Trophoblast cell (in vitro differentiated cells and primary cell): ENCODE measurements around the gene RAC2.

Experiments used
- DNase-seq, 2 donors: peaks; one replicate each; pipeline ENCODE4 v3.0.0-alpha.2; 2016
- H2AFZ ChIP-seq: 2 replicates; pipeline ENCODE4 v1.6.1; 2013; ENCODE audit warnings: low read length, moderate library complexity, mild to moderate bottlenecking; ENCODE audit not compliant: insufficient read depth, poor library complexity
- H2AK5ac ChIP-seq: 2 replicates; pipeline ENCODE4 v1.6.1; 2013; ENCODE audit warnings: mild to moderate bottlenecking, low read length
- H2BK120ac ChIP-seq: 2 replicates; pipeline ENCODE4 v1.6.1; 2013; ENCODE audit warnings: low read length, mild to moderate bottlenecking, moderate library complexity; ENCODE audit not compliant: insufficient read depth, poor library complexity
- H2BK12ac ChIP-seq: 2 replicates; pipeline ENCODE4 v1.6.1; 2013; ENCODE audit warnings: mild to moderate bottlenecking, low read length, moderate library complexity
- H2BK5ac ChIP-seq: 2 replicates; pipeline ENCODE4 v1.6.1; 2013; ENCODE audit warnings: low read length, low read depth, moderate library complexity, mild to moderate bottlenecking; ENCODE audit not compliant: poor library complexity
- H3K14ac ChIP-seq: 2 replicates; pipeline ENCODE4 v1.6.1; 2013; ENCODE audit warnings: mild to moderate bottlenecking, low read length
- H3K18ac ChIP-seq: 2 replicates; pipeline ENCODE4 v1.6.1; 2013; ENCODE audit warnings: mild to moderate bottlenecking, low read length
- H3K23ac ChIP-seq: 2 replicates; pipeline ENCODE4 v1.6.1; 2013; ENCODE audit warnings: low read length
- H3K27ac ChIP-seq: 2 replicates; pipeline ENCODE4 v1.5.1; 2013; ENCODE audit warnings: low read depth, mild to moderate bottlenecking, inconsistent platforms, low read length, moderate library complexity
- H3K27me3 ChIP-seq: 2 replicates; pipeline ENCODE4 v1.6.1; 2013; ENCODE audit warnings: inconsistent platforms, mild to moderate bottlenecking, low read length, moderate library complexity; ENCODE audit not compliant: insufficient read depth
- H3K36me3 ChIP-seq, 2 experiments: 1 replicate in 1 of 2; 2 replicates in 1 of 2; pipeline ENCODE4 v1.6.1; 2013; ENCODE audit warnings: low read length in 2 of 2, mild to moderate bottlenecking in 2 of 2, moderate library complexity in 1 of 2; ENCODE audit not compliant: insufficient read depth in 2 of 2, control insufficient read depth in 1 of 2
- H3K4ac ChIP-seq: 2 replicates; pipeline ENCODE4 v1.6.1; 2013; ENCODE audit warnings: low read depth, mild to moderate bottlenecking, low read length, moderate library complexity
- H3K4me1 ChIP-seq, 2 experiments: 1 replicate in 1 of 2; 2 replicates in 1 of 2; pipeline ENCODE4 v1.6.1; 2013; ENCODE audit warnings: low read length in 2 of 2, mild to moderate bottlenecking in 2 of 2, moderate library complexity in 1 of 2; ENCODE audit not compliant: insufficient read depth in 2 of 2, control insufficient read depth in 1 of 2
- H3K4me2 ChIP-seq: 2 replicates; pipeline ENCODE4 v1.6.1; 2013; ENCODE audit warnings: inconsistent platforms, mild to moderate bottlenecking, low read length, moderate library complexity
- H3K4me3 ChIP-seq: 2 replicates; pipeline ENCODE4 v1.5.1; 2013; ENCODE audit warnings: mild to moderate bottlenecking, low read depth, low read length, inconsistent platforms
- H3K79me1 ChIP-seq: one replicate; pipeline ENCODE4 v1.6.1; 2013; ENCODE audit warnings: low read length
- H3K79me2 ChIP-seq: 2 replicates; pipeline ENCODE4 v1.6.1; 2013; ENCODE audit warnings: low read length, mild to moderate bottlenecking; ENCODE audit not compliant: control insufficient read depth, insufficient read depth, poor library complexity
- H3K9ac ChIP-seq: 2 replicates; pipeline ENCODE4 v1.6.1; 2013; ENCODE audit warnings: mild to moderate bottlenecking, low read length
- H3K9me3 ChIP-seq: 2 replicates; pipeline ENCODE4 v1.6.1; 2013; ENCODE audit warnings: low read depth, mild to moderate bottlenecking, control low read depth, inconsistent platforms, low read length; ENCODE audit not compliant: insufficient read depth
- H4K12ac ChIP-seq: 2 replicates; pipeline ENCODE4 v1.6.1; 2013; ENCODE audit warnings: low read depth, mild to moderate bottlenecking, low read length, moderate library complexity
- H4K8ac ChIP-seq: 2 replicates; pipeline ENCODE4 v1.6.1; 2013; ENCODE audit warnings: low read depth, mild to moderate bottlenecking, low read length, moderate library complexity
- H4K91ac ChIP-seq: one replicate; pipeline ENCODE4 v1.6.1; 2013; ENCODE audit warnings: low read depth, mild to moderate bottlenecking, low read length, moderate library complexity
- WGBS: extraction: QIAGEN DNeasy Blood & Tissue Kit; methylation state at CpG from one replicate; pipeline ENCODE4 v1.1.7; 2013; ENCODE audit warnings: missing lambda C conversion rate; ENCODE audit not compliant: insufficient read length, insufficient coverage; ENCODE audit errors: extremely low coverage; 5-methylcytosine and 5-hydroxymethylcytosine counted together

RAC2 gene

GRCh38 chr22:37196539-37197450 is 47.3 kb downstream of the RAC2 start:
- H2AK5ac ChIP-seq = peak overlapping the region; percentile 100
- H3K9ac ChIP-seq = no peak overlapping the region

GRCh38 chr22:37195921-37196320 is 48.1 kb downstream of the RAC2 start:
- Histone ChIP-seq H4K91ac (peak overlapping the region; percentile 100), H3K9me3 (peaks cover 1% of the 10 kb centered on the region), H4K12ac (peak overlapping the region; percentile 63), H3K27me3 (no peaks in the 10 kb centered on the region), H3K14ac (peak overlapping the region; percentile 97), H3K9ac (no peak overlapping the region), H2BK120ac (peak overlapping the region; percentile 99), H3K4me2 (no peak overlapping the region), H3K79me2 (peaks cover 14% of the 10 kb centered on the region), H4K8ac (peak overlapping the region; percentile 93), H3K18ac (peak overlapping the region; percentile 72), H3K79me1 (peaks cover 32% of the 10 kb centered on the region), H2BK5ac (peak overlapping the region; percentile 98), H3K23ac (no peak overlapping the region), H2AK5ac (peak overlapping the region; percentile 94), H3K4ac (peak overlapping the region; percentile 72), H2AFZ (peak overlapping the region; percentile 20), H3K4me1 (peaks cover 26 to 30% of the 10 kb centered on the region in 2 experiments), H2BK12ac (peak overlapping the region; percentile 95), H3K36me3 (no peaks in the 10 kb centered on the region), H3K4me3 (no peak overlapping the region), H3K27ac (peak overlapping the region; percentile 95)
- WGBS = no CpG with 5 or more reads among the region's 4 CpGs
- peak; percentile 80 to 86 for DNase-seq

More at GRCh38 chr22:37196539-37197450, 47.3 kb downstream of the RAC2 start:
- Histone ChIP-seq H3K79me1 (peaks cover 32% of the 10 kb centered on the region), H3K4ac (peak overlapping the region; percentile 97), H3K18ac (peak overlapping the region; percentile 94), H4K8ac (peak overlapping the region; percentile 93), H4K12ac (peak overlapping the region; percentile 46), H3K14ac (peak overlapping the region; percentile 97), H2BK12ac (peak overlapping the region; percentile 97), H3K4me1 (peaks cover 26 to 30% of the 10 kb centered on the region in 2 experiments), H3K9me3 (peaks cover 1% of the 10 kb centered on the region), H3K23ac (no peak overlapping the region), H3K79me2 (peaks cover 14% of the 10 kb centered on the region), H3K4me2 (peak overlapping the region; percentile 47), H3K27ac (peak overlapping the region; percentile 95), H2BK120ac (peak overlapping the region; percentile 99), H3K4me3 (no peak overlapping the region), H3K36me3 (no peaks in the 10 kb centered on the region), H4K91ac (peak overlapping the region; percentile 100), H2BK5ac (peak overlapping the region; percentile 98), H2AFZ (peak overlapping the region; percentile 62), H3K27me3 (no peaks in the 10 kb centered on the region)
- no CpG with 5 or more reads among the region's 14 CpGs for WGBS
- DNase-seq = peak; percentile 59 to 76

GRCh38 chr22:37194750-37195149 is 49.3 kb downstream of the RAC2 start:
- H3K36me3 ChIP-seq = no peaks in the 10 kb centered on the region
- peak overlapping the region; percentile 41 for H2BK120ac ChIP-seq
- DNase-seq = peak; percentile 50 to 80
- no peak overlapping the region for H3K23ac ChIP-seq
- H3K4me3 ChIP-seq = no peak overlapping the region
- peaks cover 32% of the 10 kb centered on the region for H3K79me1 ChIP-seq
- no peak overlapping the region for H3K27ac ChIP-seq
- no peak overlapping the region for H3K4me2 ChIP-seq
- peak overlapping the region; percentile 67 for H2BK12ac ChIP-seq
- peak overlapping the region; percentile 49 for H2AK5ac ChIP-seq
- no peaks in the 10 kb centered on the region for H3K27me3 ChIP-seq
- H3K18ac ChIP-seq = peak overlapping the region; percentile 25
- peak overlapping the region; percentile 35 for H3K4ac ChIP-seq
- no peak overlapping the region for H2AFZ ChIP-seq
- no peak overlapping the region for H3K9ac ChIP-seq
- no CpG with 5 or more reads among the region's 3 CpGs for WGBS
- H3K14ac ChIP-seq = no peak overlapping the region
- H3K9me3 ChIP-seq = peaks cover 1% of the 10 kb centered on the region
- peak overlapping the region; percentile 49 for H4K91ac ChIP-seq
- peak overlapping the region; percentile 47 for H2BK5ac ChIP-seq
- H3K79me2 ChIP-seq = peaks cover 14% of the 10 kb centered on the region
- peaks cover 25 to 30% of the 10 kb centered on the region in 2 experiments for H3K4me1 ChIP-seq
- H4K8ac ChIP-seq = no peak overlapping the region
- H4K12ac ChIP-seq = no peak overlapping the region

- Histone ChIP-seq H3K9ac (no peak overlapping the region), H3K79me1 (peaks cover 33% of the 10 kb centered on the region), H4K12ac (no peak overlapping the region), H4K91ac (no peak overlapping the region), H3K23ac (no peak overlapping the region), H4K8ac (no peak overlapping the region), H3K4me3 (no peak overlapping the region), H3K9me3 (peaks cover 1% of the 10 kb centered on the region), H3K14ac (no peak overlapping the region), H2AFZ (no peak overlapping the region), H2BK12ac (peak overlapping the region; percentile 75), H2BK120ac (no peak overlapping the region), H3K4me1 (peaks cover 26 to 31% of the 10 kb centered on the region in 2 experiments), H2AK5ac (no peak overlapping the region), H3K27me3 (no peaks in the 10 kb centered on the region), H3K79me2 (peaks cover 10% of the 10 kb centered on the region), H3K36me3 (no peaks in the 10 kb centered on the region), H2BK5ac (no peak overlapping the region), H3K4me2 (no peak overlapping the region), H3K18ac (no peak overlapping the region), H3K4ac (no peak overlapping the region), H3K27ac (no peak overlapping the region)
- no CpG with 5 or more reads among the region's 10 CpGs for WGBS
- DNase-seq = peak in 1 of 2 donors; percentile 40
Measured at GRCh38 chr22:37193629-37194191, 50.4 kb downstream of the RAC2 start.
